Keratinocyte (primary cell): Measurements from ENCODE around the gene TBC1D2.

Source experiments
- EZH2 ChIP-seq: IDR thresholded peaks from one replicate; pipeline ENCODE4 v1.6.1; 2012; ENCODE audit warnings: inconsistent platforms, mild to moderate bottlenecking, low read length, moderate library complexity
- TF ChIP-seq, protein P1 (sequence below), 3 experiments: IDR thresholded peaks in 1 of 3; conservative IDR thresholded peaks in 1 of 3; optimal IDR thresholded peaks in 1 of 3; 2 replicates in 2 of 3; 3 replicates in 1 of 3; pipeline versions ENCODE3 to v1.5.1; 2011; ENCODE audit warnings: low read length in 3 of 3, mild to moderate bottlenecking in 3 of 3, moderate library complexity in 2 of 3, control low read depth in 1 of 3, inconsistent platforms in 1 of 3; ENCODE audit not compliant: insufficient read depth in 2 of 3; ENCODE audit errors: extremely low read depth in 1 of 3

- no peak for TF ChIP-seq EZH2
- TF ChIP-seq, protein P1, sequence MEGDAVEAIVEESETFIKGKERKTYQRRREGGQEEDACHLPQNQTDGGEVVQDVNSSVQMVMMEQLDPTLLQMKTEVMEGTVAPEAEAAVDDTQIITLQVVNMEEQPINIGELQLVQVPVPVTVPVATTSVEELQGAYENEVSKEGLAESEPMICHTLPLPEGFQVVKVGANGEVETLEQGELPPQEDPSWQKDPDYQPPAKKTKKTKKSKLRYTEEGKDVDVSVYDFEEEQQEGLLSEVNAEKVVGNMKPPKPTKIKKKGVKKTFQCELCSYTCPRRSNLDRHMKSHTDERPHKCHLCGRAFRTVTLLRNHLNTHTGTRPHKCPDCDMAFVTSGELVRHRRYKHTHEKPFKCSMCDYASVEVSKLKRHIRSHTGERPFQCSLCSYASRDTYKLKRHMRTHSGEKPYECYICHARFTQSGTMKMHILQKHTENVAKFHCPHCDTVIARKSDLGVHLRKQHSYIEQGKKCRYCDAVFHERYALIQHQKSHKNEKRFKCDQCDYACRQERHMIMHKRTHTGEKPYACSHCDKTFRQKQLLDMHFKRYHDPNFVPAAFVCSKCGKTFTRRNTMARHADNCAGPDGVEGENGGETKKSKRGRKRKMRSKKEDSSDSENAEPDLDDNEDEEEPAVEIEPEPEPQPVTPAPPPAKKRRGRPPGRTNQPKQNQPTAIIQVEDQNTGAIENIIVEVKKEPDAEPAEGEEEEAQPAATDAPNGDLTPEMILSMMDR (optimal IDR thresholded peaks at IDR 0.05 in 1 of 3, IDR thresholded peaks at IDR 0.05 in 1 of 3, conservative IDR thresholded peaks at IDR 0.05 in 1 of 3; ENCODE audit: extremely low read depth in 1 of 3, insufficient read depth in 2 of 3, low read length in 3 of 3) = no peak
Measured at GRCh38 chr9:98202252-98202651, 53.2 kb downstream of the TBC1D2 start.
